NCI-H1417 (cell line): Measurements from ENCODE around the gene HK1.

Experiments
- DNase-seq, 3 experiments: peaks; one replicate each; lab custom pipeline; 2025; lab: John Stamatoyannopoulos, UW

The HK1 gene

DNA sequence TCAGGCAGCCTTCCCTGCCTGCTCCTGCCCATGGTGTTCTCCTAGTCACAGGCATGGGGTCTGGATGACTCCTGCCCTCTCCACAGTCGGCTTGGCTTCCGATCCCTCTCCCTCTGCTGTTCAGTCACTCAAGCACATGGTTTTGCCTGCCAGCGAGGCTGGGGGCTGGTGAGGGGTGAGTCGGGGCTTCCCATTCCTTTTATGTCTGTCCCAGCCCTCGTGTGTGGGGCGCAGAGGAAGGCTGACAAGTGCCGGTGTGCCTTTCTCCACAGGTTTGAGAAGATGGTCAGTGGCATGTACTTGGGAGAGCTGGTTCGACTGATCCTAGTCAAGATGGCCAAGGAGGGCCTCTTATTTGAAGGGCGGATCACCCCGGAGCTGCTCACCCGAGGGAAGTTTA is 98.4 kb downstream of the HK1 start:
- DNase-seq: no peak

DNA sequence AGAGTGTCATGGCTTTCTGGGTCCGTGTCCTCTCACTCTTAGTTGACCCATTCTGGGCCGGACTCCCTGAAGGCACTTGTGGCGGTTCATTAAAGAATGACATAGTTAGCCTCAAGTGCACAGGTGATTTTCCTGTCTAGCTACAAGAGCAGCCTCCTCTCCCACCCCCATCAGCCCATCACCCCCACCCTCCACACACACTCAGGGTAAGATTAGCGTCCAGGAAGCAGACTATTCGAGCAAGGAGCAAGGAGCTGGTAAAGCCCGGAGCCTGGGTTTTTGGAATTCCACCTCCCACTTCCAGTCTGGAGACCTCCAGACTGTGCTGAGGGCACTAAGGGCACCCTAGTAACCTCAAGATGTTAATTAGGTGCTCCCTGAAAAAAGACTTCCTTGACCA is 98.9 kb downstream of the HK1 start:
- DNase-seq: no peak

DNA sequence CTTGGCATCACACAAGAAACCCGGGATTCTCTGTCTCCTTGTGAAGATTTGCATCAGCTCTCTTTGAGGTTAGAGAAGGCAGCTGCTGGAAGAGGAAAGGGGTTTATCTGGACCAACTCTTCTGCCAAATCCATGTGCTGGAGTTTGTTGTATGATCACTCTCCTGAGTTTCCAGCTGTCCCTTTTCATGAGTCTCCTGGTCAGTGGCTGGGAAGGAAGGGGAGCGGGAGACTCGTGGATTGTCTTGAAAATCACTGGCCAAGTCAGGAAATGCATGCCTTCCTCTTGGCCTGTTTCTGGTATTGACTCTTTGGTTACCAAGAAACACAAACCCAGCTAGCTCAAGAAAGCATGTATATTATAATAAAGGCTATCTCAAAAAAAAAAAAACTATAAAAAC is 99.6 kb downstream of the HK1 start:
- DNase-seq: no peak

DNA sequence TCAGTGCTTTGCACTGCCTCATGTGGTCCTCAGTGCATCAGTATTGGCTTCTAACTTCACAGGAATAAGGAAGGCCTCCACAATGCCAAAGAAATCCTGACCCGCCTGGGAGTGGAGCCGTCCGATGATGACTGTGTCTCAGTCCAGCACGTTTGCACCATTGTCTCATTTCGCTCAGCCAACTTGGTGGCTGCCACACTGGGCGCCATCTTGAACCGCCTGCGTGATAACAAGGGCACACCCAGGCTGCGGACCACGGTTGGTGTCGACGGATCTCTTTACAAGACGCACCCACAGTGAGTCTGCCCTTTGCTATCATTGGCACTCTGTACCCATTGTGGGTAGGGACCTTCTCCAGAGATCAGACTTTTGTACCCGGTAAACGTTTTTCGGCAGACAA is 101.5 kb downstream of the HK1 start:
- DNase-seq: no peak

DNA sequence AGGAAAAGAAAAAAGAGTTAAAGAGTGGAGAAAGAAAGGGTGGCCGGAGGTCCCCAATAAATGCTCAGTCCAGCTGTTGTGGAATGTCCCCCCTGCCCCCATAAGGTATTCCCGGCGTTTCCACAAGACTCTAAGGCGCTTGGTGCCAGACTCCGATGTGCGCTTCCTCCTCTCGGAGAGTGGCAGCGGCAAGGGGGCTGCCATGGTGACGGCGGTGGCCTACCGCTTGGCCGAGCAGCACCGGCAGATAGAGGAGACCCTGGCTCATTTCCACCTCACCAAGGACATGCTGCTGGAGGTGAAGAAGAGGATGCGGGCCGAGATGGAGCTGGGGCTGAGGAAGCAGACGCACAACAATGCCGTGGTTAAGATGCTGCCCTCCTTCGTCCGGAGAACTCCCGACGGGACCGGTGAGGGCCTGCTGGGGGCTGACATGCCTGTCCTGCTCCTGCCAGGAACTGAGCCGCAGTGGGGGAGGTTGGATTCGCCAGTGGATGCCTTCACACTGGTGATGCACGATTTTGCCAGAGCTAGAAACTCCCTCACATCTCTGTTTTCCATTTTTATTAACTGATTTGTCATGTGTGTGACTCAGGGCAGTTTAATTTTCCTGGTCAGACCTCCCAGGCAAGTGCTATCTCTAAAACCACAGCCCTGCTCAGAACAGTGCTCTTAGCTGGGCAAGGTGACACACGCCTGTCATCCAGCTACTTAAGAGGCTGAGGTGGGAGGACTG is 104.3 kb downstream of the HK1 start:
- no peak for DNase-seq

DNA sequence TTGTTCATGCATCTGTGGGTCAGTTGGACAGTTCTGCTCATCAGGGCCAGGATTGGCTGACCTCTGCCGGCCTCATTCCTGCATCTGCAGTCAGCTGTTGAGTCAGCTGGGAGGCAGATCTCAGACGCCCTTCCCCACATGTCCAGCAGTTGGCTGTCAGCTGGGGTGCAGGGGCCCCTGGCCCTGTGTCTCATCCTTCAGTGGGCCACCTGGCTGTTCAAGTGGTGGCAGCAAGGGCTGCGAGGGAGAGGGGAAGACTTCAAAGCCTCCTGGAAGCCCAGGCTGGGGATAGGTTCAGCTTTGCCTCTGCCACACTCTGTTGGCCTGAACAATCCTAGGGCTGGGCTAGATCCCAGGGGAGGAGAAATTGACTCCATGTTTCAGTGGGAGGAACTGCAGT is 105.3 kb downstream of the HK1 start:
- DNase-seq: no peak

DNA sequence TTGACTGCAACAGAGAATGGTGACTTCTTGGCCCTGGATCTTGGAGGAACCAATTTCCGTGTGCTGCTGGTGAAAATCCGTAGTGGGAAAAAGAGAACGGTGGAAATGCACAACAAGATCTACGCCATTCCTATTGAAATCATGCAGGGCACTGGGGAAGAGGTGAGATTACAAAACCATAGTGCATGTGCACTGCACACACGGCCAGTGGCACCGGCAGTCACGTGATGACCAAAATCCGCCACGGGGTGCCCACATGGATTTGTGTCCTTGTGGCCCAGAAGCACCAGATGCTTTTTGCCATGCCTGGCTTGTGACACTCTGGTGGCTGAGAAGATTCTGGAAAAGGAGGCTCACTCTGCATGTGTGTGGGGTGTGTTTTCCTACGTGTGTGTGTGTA is 106.0 kb downstream of the HK1 start:
- DNase-seq: no peak

DNA sequence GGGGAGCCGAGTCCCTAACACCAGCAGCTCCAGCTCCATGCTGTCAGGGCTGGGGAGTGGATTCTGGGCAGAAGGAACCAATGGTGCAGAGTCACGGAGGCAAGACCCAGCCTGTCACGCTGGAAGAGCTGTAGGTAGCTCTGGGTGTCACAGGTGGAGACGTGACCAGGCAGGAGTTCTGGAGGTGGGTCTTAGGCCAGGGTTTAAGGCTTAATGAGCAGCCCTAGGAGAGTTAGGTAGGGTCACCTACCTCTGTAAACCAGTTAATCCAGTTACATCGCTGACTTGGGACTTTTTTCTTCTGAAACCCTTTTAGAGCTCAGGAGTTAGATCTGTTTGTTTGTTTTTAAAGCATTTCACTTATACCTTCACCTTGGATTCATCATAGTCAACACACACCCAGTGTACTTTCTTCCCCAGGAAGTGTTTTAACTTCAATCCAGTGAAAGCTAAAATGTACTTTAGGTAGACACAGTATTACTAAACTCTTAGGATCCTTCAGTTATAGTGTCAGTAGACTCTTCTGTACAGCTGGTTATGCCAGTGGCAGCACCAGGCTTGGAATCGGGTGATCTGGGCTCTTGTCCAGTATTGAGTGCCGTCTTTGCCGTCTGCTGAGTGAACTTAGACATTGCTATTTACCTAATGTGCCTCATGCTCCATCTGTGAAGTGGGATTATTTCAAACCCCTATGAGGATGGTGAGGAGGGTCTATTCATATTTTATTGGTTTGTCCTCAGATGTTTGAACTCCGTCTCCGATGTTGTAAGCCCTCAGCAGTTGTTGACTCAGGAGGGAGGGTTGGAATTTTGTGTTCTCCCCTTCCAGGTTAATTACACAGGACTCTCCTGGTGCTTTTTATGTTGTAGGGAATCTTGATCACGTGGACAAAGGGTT is 107.4 kb downstream of the HK1 start:
- no peak for DNase-seq

DNA sequence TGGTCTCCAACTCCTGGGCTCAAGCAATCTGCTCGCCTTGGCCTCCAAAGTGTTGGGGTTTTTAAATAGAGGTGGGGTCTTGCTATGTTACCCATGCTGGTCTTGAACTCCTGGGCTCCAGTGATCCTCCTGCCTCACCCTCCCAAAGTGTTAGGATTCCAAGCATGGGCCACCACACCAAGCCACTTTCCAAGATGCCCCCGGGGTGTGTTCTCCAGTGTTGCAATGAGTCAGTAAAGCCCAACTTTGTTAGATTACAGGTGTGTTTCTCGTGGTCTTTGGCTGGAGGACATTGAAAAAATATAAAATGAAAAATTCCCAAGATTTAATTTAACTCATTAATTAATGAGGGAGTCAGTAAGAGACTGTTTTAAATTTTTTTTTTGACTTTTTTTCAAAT is 109.2 kb downstream of the HK1 start:
- DNase-seq: no peak

DNA sequence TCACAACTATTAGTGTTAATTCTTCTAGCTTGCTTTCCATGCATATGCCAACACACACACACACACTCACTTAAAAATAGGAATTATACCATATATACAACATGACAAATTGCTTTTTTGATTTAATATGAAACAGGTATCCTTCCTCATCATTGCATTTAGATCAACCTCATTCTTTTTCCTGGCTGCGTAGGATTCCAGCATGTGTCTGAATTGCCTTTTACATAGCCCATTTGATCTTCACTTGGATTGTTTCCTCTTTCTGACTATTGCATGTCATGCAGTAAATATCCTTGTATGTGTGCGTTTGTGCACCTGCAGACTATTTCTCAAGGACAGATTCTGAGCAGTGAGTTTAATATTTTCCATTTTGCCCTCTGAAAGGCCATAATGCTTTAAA is 110.2 kb downstream of the HK1 start:
- no peak for DNase-seq

DNA sequence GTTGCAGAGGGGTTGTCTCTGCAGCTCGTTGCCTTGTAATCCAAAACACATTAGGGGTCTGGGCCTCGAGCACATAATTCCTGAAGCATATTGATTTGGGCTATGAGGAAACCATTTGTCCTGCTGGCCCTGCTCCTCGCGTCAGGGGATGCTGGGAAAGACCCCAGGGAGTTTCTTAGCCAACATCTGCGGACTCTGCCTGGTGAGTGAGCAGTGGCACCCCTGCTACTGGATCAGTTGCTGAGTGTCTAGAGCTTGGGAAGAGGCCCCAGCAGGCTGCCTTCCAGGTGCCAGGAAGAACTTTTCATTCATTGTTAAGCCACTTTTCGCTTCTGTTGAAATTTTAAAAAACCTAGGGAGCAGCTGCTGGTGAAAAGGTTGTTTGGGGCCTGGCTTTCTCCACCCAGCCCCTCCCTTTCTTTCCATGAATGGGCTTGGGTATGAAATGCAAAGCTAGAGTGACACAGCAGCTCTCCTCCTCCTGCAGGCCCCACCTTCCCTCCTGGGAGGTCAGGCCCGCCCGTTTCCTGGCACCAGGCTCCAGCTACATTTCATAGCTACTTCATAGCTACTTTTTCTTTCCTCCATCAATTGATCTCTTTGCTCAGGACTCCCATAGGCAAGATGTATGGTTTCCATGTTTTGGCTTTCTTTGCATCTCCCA is 111.7 kb downstream of the HK1 start:
- no peak for DNase-seq

DNA sequence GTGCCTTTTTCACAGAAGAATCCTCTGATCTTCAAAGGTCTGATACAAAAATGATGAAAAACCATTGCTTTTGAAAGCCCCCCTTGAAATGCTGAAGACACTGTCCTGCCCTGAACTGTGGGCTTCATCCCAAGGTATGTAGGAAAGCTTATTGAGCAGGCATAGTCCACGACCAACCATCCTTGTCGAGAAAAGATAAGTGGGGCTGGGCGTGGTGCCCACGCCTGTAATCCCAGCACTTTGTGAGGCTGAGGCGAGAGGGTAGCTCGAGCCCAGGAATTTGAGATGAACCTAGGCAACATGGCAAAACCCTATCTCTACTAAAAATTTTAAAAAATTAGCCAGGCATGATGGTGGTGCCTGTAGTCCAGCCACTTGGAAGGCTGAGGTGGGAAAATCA is 112.9 kb downstream of the HK1 start:
- no peak for DNase-seq

DNA sequence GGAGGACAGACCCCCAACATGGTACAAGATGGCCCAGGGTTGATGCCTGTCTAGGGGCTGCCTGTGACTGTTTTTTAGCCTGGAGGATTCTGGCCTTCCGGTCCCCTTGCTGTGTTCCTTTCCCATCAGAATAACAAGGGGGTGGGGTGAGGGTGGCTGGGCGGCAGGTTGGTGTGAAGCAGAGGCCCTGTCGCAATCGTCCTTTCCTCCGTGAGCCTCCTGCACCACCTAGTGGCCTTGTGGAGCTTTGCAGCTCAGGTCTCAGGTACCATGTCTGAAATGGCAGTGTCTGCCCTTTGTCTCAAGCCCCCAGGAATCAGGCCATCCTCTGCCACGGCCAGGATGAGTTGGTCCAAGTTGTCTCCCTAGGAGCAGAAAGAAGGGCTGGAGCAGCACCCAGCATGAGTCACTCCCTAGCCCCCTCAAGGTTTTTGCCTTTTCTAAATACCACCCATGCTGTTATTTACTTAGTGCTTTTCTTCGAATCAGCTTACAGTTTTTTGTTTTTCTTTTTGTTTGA is 114.2 kb downstream of the HK1 start:
- peak; percentile 69 to 89 (median 74) for DNase-seq

DNA sequence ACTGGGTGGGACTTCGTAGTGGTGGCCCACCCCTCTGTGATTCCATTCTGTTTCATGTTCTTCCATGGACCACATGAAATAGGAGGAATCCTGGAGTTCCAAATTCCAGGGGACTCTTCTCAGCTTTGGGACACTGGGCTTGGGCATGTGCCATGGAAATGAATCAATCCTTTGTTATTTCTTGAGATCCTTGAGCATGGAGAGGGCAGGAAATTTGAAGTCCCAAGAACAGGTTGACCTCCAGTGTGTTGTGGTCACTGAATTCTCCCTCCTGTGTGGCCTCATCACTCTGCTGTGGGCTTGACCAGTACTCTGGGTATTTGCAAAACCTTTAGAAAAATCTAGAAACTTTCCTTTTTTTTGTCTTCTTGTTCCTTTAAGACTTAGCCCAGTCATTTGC is 115.7 kb downstream of the HK1 start:
- DNase-seq: no peak

DNA sequence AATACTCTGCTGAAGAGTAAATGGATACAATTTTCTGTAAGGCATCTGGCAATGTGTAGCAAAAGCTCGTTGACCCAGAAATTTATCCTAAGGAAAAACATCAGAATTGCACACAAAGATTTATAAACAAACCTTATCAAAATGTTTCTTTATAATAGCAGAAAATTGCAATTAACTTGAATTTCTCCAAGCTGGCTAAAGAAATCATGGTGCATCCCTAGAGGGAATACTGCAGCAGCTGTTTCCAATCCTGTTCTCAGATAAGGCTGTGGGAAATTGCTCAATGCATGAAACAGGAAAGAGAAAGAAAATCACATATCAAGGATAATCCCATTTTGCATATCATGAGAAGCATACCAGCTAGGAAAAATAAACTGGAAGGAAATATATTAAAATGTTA is 119.7 kb downstream of the HK1 start:
- DNase-seq: no peak

DNA sequence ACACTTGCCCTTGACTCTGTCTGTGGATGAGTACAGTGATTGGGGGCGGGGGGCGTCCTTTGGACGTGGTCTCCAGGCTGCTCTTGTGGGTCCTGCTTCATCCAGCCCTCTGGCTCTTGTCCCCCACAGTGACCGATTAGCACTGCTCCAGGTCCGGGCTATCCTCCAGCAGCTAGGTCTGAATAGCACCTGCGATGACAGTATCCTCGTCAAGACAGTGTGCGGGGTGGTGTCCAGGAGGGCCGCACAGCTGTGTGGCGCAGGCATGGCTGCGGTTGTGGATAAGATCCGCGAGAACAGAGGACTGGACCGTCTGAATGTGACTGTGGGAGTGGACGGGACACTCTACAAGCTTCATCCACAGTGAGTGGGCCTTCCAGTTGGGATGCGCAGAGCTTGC is 120.2 kb downstream of the HK1 start:
- DNase-seq: no peak

DNA sequence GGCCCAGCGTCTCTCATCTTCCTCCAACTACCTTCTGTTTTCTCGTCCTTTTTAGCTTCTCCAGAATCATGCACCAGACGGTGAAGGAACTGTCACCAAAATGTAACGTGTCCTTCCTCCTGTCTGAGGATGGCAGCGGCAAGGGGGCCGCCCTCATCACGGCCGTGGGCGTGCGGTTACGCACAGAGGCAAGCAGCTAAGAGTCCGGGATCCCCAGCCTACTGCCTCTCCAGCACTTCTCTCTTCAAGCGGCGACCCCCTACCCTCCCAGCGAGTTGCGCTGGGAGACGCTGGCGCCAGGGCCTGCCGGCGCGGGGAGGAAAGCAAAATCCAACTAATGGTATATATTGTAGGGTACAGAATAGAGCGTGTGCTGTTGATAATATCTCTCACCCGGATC is 122.6 kb downstream of the HK1 start:
- no peak for DNase-seq

DNA sequence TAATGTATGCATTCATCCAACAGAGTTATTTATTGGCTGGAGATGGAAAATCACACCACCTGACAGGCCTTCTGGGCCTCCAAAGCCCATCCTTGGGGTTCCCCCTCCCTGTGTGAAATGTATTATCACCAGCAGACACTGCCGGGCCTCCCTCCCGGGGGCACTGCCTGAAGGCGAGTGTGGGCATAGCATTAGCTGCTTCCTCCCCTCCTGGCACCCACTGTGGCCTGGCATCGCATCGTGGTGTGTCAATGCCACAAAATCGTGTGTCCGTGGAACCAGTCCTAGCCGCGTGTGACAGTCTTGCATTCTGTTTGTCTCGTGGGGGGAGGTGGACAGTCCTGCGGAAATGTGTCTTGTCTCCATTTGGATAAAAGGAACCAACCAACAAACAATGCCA is 123.1 kb downstream of the HK1 start:
- DNase-seq: peak in 1 of 3 experiments; percentile 26

DNA sequence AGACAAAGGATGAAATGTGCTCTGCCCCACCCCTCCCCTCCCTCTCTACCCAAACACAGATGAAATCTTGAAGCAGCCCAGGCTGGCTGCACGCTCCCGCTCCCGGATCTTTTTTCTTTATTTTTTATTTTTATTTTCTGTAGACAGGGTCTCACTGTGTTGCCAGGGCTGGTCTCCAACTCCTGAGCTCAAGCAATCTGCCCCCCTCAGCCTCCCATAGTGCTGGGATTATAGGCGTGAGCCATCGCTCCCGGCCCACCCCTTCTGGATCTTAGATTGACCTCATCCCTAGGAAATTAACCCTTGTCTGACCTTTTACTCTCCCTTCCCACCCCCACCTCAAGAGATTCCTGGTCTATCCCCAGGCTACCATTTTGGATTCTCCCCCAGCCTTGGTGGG is 124.1 kb downstream of the HK1 start:
- no peak for DNase-seq

DNA sequence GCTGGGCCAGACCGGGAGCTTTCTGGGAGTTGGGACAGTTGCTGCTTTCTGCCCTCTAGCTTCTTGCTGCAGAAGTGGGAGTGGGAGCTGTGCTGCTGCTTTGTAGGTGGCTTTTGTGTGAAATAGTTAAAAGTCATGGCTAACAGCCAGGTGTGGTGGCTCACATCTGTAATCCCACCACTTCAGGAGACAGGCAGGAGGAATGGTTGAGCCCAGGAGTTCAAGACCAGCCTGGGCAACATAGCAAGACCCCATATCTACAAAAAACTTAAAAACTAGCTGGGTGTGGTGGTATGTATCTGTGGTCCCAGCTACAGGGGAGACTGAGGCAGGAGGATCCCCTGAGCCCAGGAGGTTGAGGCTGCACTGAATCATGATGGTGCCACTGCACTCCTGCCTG is 124.8 kb downstream of the HK1 start:
- DNase-seq: no peak

DNA sequence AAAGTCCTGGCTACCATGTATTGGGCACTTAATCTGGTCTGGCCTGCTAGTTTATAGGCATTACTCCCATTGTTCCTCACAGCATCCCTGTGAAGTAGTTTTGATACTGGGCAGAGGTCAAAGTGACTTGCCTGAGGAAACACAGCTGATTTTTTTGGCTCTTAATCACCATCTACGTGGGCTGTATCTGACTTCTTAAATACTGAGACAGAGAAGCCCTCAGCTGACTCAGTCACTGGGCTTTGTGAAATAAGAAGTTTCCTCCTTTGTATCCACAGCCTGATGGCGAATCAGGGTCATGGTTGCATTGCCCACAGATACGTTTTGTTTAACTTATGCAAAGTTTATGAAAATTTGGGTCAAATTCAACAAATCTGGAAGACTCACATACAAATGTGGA is 125.2 kb downstream of the HK1 start:
- DNase-seq: no peak

DNA sequence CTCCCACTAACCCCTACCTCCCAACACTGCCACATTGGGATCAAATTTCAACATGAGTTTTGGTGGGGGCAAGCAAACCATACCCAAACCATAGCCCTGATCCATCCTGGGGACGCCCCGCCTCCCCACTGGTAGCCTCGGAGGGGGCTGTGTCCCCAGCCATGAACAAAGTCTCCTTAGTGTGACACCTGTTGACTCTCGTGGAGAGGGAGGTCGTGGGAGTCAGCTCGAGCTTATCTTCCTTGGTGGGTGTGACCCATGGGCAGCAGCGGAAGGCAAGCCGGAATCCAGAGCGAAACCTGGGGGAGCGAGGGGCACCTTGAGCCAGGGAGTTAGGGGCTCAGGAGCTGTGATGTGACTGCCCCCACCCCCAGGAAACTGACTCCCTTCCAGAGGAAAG is 126.5 kb downstream of the HK1 start:
- no peak for DNase-seq

DNA sequence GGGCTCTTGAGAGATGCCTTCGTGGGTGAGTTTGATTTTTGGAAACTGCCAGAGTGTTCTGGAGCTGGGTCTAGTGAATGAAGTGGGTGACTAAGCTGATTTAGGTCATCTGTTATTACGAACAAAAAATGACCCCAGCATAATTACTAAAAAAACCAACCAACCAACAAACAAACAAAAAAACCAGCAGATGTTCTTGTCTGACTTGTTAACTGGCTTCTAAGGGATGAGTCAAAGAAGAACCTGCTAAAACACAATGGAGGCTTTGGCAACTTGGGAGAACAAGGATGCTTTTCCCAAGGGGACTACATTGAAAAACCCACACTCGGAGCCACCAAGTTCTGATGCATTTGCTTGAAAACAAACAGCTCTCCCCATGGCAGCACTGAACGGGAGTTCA is 126.9 kb downstream of the HK1 start:
- no peak for DNase-seq
